HG02763 (cell line): Measurements from ENCODE around the gene LYPD1.
"Not testable (repeated sequence)": the region's sequence is repeated elsewhere in the genome, so short reads cannot be mapped to it uniquely, and the experiment has no call there.

Source experiments
- ATAC-seq: cut with Tn5 transposase; IDR thresholded peaks from one replicate; pipeline ENCODE4 v1.9.1; 2021; ENCODE audit warnings: mild to moderate bottlenecking, moderate library complexity; ENCODE audit not compliant: unreplicated experiment

Gene LYPD1

GRCh38 chr2:132669908-132670495, at the start of gene LYPD1:
Gene LYPD1 (minus strand): TSS chr2:132670205. CDS start chr2:132669932, 273 bp downstream.
- ATAC-seq, result no peak

- no peak for ATAC-seq
Observed at GRCh38 chr2:132719480-132719879, 49.5 kb upstream of the LYPD1 start.

GRCh38 chr2:132716954-132717353, 46.9 kb upstream of the LYPD1 start:
- ATAC-seq, result no peak

- ATAC-seq, result peak; percentile 60
Observed at GRCh38 chr2:132715386-132716351, 45.7 kb upstream of the LYPD1 start.

GRCh38 chr2:132703396-132703795, 33.4 kb upstream of the LYPD1 start:
- ATAC-seq, result no peak

DNA sequence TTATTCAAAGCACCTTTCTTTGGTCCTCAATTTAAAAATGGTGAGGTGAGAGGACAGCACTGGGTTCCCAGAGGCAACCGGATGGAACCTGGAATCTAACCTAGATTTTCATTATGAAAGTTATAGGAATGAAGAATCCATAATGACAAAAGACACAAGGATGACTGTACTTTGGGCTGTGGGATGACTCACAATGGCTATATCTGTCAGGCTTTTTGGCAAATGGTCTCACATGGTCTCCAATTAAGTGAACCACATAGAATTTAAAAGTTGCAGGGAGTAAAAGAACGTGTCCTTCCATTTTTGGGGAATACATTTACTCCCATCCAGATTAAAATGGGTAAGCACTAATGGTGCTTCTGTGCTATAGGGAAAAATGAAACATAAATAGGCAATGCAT, 31.8 kb upstream of the LYPD1 start:
- no peak for ATAC-seq

DNA sequence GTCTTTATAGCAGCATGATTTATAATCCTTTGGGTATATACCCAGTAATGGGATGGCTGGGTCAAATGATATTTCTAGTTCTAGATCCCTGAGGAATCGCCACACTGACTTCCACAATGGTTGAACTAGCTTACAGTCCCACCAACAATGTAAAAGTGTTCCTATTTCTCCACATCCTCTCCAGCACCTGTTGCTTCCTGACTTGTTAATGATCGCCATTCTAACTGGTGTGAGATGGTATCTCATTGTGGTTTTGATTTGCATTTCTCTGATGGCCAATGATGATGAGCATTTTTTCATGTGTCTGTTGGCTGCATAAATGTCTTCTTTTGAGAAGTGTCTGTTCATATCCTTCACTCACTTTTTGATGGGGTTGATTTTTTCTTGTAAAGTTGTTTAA, 29.8 kb upstream of the LYPD1 start:
- not testable (repeated sequence) for ATAC-seq

- ATAC-seq, result not testable (repeated sequence)
Observed at GRCh38 chr2:132698347-132698746, 28.3 kb upstream of the LYPD1 start.

GRCh38 chr2:132697556-132698205, 27.7 kb upstream of the LYPD1 start:
- no peak for ATAC-seq

GRCh38 chr2:132692816-132693215, 22.8 kb upstream of the LYPD1 start:
- ATAC-seq, result no peak

DNA sequence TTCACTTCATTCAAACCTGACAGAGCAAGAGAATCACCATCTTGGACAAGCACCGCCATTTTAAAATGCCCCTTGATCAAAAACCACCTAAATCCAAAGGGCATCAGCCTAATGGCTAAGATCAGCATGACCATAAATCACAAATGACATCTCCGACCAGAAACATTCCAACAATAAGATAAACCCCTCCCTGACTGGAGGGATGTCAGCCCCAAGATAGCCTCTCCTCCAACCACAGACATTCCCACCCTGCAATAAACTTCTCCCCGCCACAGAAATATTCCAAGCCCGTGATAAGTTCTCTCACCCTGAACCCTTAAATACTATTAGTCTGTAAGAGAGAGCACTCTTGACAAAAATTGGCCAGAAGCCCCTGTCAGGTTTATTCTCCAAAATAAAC, 21.6 kb upstream of the LYPD1 start:
- no peak for ATAC-seq

GRCh38 chr2:132690664-132691303, 20.8 kb upstream of the LYPD1 start:
- no peak for ATAC-seq

GRCh38 chr2:132681766-132682165, 11.8 kb upstream of the LYPD1 start:
- ATAC-seq, result no peak

DNA sequence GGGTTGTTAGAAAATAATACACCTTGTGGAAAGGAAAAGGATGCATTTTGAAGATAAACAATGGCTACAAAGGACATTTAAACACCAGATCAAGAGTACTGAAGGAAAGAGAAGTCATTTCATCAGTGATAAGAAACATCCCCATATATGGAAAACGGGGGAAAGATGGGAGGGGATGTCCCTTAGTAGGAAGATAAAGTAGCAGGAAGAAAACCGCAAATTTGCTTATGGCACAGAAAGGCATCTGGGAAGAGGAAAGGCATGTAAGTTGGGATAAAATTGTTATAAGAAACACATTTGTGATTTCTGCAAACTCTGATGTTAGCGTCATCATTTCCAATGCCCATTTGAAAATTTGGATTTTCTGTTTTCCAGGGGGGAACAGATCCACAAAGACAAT, 10.5 kb upstream of the LYPD1 start:
- ATAC-seq, result no peak

- no peak for ATAC-seq
Observed at GRCh38 chr2:132678483-132678882, 8.5 kb upstream of the LYPD1 start.

GRCh38 chr2:132677661-132678060, 7.7 kb upstream of the LYPD1 start:
- no peak for ATAC-seq

DNA sequence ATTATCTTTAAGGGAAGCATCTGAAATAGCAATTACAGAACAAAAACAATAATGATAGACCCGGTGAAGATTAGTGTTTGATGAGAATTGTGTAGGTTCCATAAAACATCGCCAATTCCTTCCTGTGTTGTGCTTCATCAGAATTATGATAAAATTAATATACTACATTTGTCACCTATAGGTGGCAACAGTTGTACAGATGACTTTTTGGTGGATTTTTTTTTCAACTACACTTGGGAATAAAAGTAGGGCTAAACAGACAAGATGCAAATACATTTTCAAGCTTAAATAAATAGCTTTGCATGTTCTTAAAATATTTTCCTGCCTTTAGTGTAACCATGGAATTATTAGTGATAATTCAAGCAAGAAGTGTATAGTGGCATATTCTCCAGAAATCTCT, 7.0 kb upstream of the LYPD1 start:
- no peak for ATAC-seq

- ATAC-seq, result no peak
Observed at GRCh38 chr2:132671151-132671835, 1.3 kb upstream of the LYPD1 start.

- ATAC-seq, result no peak
Observed at GRCh38 chr2:132670496-132671150, 618 bp upstream of the LYPD1 start.
